NT2/D1 (cell line): ENCODE results near the gene TPD52L2.

Source experiments
- SUZ12 ChIP-seq: IDR thresholded peaks from 2 replicates; pipeline ENCODE4 v1.6.1; 2011; ENCODE audit not compliant: insufficient read length, insufficient read depth; ENCODE audit errors: extremely low read depth
- YY1 ChIP-seq: IDR thresholded peaks from 2 replicates; pipeline ENCODE4 v1.6.1; 2011; ENCODE audit not compliant: insufficient read length, insufficient read depth
- ZNF274 ChIP-seq: IDR thresholded peaks from 2 replicates; pipeline ENCODE4 v1.6.1; 2011; ENCODE audit warnings: mild to moderate bottlenecking, low read depth, low read length

GRCh38 chr20:63895202-63895951 lies 30.3 kb downstream of the TPD52L2 start:
- TF ChIP-seq YY1 = no peak
- no peak for TF ChIP-seq SUZ12
- no peak for TF ChIP-seq ZNF274
